ENCODE results near the gene RFX8.
"Not testable (repeated sequence)": the region's sequence is repeated elsewhere in the genome, so short reads cannot be mapped to it uniquely, and the experiment has no call there.

RFX8 gene

DNA sequence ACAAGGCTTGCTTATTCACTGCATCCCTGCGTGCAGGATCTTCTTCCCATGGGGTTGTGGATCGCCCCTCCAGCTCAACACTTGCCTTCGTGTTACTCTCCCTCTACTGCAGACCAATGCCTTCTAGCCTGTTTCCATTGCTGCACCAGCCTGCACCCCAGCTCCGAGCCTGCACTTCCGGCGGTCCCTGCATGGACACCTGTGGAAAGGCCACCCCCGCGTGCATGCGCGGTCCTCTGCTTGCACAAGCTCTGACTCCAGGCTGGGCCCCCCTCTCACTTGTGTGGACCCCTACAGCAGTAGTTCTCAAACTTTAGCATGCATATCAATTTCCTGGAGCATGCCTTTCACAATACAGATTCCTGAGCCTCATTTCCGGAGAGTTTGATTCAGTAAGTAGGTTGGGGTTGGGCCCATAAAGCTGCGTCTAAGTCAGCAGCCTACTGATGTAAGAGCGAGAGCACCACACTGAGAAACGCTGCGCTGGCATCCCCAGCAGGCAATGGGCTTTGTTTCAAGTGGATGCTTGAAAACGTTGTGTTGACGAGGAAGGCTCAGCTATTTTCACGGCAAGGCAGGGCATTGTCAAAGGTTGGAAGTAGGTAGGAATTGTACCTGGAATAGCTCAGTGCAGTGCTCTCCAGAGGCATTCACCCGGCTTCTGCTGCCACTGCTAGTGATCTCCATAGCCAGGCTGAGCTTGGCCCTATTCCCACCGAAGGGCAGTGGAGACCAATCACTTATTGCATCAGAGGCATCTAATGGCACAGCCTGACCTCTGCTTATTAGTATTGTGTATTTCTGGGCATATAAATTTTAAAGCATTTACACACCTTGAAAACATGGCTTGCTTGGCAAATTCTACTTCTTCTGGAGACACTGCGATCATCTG is 120.2 kb downstream of the RFX8 start:
- no peak for DNase-seq (ENCODE audit: low read depth in 2 of 3, low spot score in 1 of 3)

- not testable (repeated sequence) for DNase-seq (ENCODE audit: low read depth in 2 of 3, low spot score in 1 of 3)
Observed at GRCh38 chr2:101352631-101353030, 122.3 kb downstream of the RFX8 start.

DNA sequence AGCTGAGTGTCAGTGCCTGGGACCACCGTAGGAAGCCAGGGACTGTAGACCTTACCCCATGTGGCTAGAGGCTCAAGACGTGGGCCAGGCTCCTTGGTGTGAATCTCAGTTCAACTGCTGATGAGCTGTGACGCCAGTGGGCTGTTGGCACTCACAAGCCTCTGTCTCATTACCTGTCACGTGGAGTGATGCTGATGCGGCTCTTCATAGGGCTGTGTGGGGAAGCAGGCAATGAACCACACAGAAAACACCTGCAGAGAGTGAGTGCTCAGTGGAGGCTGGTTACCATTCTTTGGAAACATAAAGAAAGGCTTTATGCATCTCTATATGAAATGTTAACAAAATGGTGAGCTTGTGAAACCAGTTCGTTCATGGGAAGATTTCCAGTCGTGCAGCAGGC is 123.7 kb downstream of the RFX8 start:
- no peak for DNase-seq (ENCODE audit: low read depth in 2 of 3, low spot score in 1 of 3)

DNA sequence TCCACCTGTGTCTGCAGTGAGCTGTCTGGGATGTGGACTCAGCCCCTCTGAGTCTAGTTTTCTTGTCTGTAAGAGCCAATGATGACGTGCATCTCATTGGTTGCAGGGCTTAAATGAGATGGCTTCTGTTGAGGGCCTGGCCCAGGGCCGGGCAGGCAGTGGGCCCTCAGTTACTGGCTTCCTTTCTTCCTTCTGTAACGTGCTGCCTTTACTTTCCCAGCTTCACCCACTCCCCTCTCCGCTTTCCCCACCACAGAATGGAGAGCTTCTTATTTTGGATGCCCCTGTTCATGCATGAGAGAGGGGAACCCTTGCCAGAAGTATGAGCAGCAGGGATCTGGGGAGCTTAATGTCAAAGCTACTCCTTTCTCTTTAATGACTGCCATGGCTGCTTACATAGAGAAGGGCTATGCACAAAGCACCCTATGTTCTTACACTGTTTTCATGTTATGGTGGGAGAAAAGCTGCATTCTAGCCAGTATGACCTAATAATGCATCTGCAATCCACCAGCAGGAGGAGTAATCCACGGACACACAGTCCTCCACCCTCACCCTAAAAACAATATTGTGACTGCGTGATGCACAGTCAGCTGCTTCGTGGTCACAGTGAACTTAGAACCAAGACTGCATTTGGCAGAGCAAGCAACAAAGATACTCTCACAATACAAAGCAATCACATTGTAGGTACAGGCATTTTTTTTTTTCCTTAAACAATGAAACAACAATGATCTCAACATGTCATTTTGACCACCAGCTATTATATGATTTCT is 124.8 kb downstream of the RFX8 start:
- no peak for DNase-seq (ENCODE audit: low read depth in 2 of 3, low spot score in 1 of 3)

DNA sequence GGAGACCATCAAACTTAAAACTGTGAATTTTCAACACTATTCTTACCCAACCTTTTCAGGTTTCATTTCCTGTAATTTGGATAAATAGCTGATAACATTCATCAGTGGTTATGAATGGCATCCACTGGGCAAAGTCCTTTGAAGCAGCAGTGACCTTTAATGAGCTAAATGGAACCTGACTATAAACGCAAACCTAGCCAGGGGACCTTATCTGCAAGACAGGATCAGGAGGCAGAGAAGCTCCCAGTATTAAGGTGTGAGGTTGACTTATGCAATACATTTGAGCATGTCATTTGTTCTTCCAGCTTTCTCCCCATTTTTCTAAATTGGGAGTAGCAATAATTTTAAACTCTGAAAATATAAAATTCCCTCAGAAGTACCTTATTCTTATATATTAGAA is 126.0 kb downstream of the RFX8 start:
- DNase-seq (ENCODE audit: low read depth in 2 of 3, low spot score in 1 of 3): no peak
